Heart left ventricle (tissue), 16 donors: ENCODE measurements around the gene CHRNE. TPM values are rescaled to one million over a fixed set of nuclear protein-coding genes. Genes with fewer than 3 reads are reported as not detected.
"Not testable (repeated sequence)": the region's sequence is repeated elsewhere in the genome, so short reads cannot be mapped to it uniquely, and the experiment has no call there.

ENCODE experiments used
- ATAC-seq, 4 donors: fragments of 200-7000 bp; cut with Tn5 transposase; one replicate each; pipeline ENCODE4 v1.9.1; 2020 to 2022; ENCODE audit warnings: moderate library complexity in 4 of 4, mild to moderate bottlenecking in 3 of 4, moderate number of reproducible peaks in 1 of 4
- DNase-seq, 5 donors: peaks; one replicate each; pipeline ENCODE4 v3.0.0-alpha.2; 2020
- H3K27ac ChIP-seq, 12 donors: fragments of 200-600 bp; sonication (generic) in 4 of 12; one replicate each; pipeline versions ENCODE4 v1.5.0 to v1.8.0; 2016 to 2022; ENCODE audit warnings: mild to moderate bottlenecking in 2 of 12
- H3K27me3 ChIP-seq, 9 donors: fragments of 200-600 bp; sonication (generic) in 2 of 9; one replicate each; pipeline versions ENCODE4 v1.5.1 to v1.8.0; 2016 to 2022; ENCODE audit warnings: mild to moderate bottlenecking in 3 of 9
- H3K36me3 ChIP-seq, 9 donors: fragments of 200-600 bp; sonication (generic) in 2 of 9; one replicate each; pipeline versions ENCODE4 v1.5.0 to v1.8.0; 2018 to 2022; ENCODE audit warnings: mild to moderate bottlenecking in 2 of 9
- H3K4me1 ChIP-seq, 12 donors: fragments of 200-600 bp; sonication (generic) in 4 of 12; one replicate each; pipeline versions ENCODE4 v1.5.0 to v1.8.0; 2016 to 2022; ENCODE audit warnings: mild to moderate bottlenecking in 3 of 12
- H3K4me3 ChIP-seq, 12 donors: fragments of 200-600 bp; sonication (generic) in 4 of 12; one replicate each; pipeline versions ENCODE4 v1.5.0 to v1.8.0; 2017 to 2022; ENCODE audit warnings: mild to moderate bottlenecking in 9 of 12, moderate library complexity in 4 of 12
- H3K9me3 ChIP-seq, 12 donors: fragments of 200-600 bp; sonication (generic) in 4 of 12; one replicate each; pipeline versions ENCODE4 v1.5.0 to v1.8.0; 2016 to 2022; ENCODE audit warnings: mild to moderate bottlenecking in 1 of 12
- CTCF ChIP-seq, 12 donors: fragments of 200-600 bp; sonication (generic) in 4 of 12; IDR thresholded peaks; one replicate each; pipeline versions ENCODE4 v1.5.0 to v1.8.0; 2018 to 2022; ENCODE audit warnings: antibody characterized with exemption in 12 of 12, mild to moderate bottlenecking in 5 of 12
- POLR2A ChIP-seq, 2 donors: fragments of 450-650 bp; IDR thresholded peaks; one replicate each; pipeline ENCODE4 v1.6.1; 2017; ENCODE audit warnings: antibody characterized with exemption in 2 of 2, mild to moderate bottlenecking in 2 of 2, moderate library complexity in 2 of 2
- WGBS, 4 donors: extraction: QIAGEN DNeasy Blood & Tissue Kit in 2 of 4; methylation state at CpG; one replicate each; pipeline versions ENCODE4 v1.1.5 to v1.1.7; 2013 to 2018; 5-methylcytosine and 5-hydroxymethylcytosine counted together
- intact Hi-C, 10 donors: fragments of 100-400 bp; cut with DNase I; formaldehyde crosslinking; loops; one replicate each; pipeline versions ENCODE4 v1.11.1 to v1.14.2; 2022
- polyA plus RNA-seq, 2 donors: library from polyadenylated mRNA; stranded (reverse); fragments of 200-250 nt; gene quantifications; one replicate each; pipeline ENCODE4 v1.2.3, GENCODE V29; 2013
- total RNA-seq, 9 donors: library from RNA; depleted of rRNA in 2 of 9; stranded (reverse); fragments of >200 nt in 2 of 9; fragmentation: NEBNext Ultra II Directional in 3 of 9; extraction: Animal tissue kit (Norgen Biotek cat#: 25700) in 3 of 9; gene quantifications; one replicate each; pipeline versions ENCODE4 v1.1.0 to v1.2.4, GENCODE V29; 2016 to 2023
- donor health status: ischemic (EF 13 %, LVEDD 7.1; RV severe dilation, severe dysfunction).
- donor health status: healthy with polysubstance abuse.
- donor health status: DM: no; HTN: yes; CAD: no.
- donor health status: DM: no; HTN: no; CAD: no.
- donor health status: ischemic (EF 25% LVEDD 6.9; RV normal size, moderate dysfunction).
- donor health status: ischemic (EF 25% LVEDD 5.7; RV mildly dilated, moderate dysfunction).
- donor health status: healthy.
- donor health status: DM: yes; HTN: yes; CAD: no.
- donor health status: ischemic (EF 35%, LVEDD 5.7; RV mildly dilated, moderate dysfunction).
- donor health status: nonischemic (EF 11% LVEDD 7.7; RV severe dilation, severe dysfunction).
- donor health status: DM: yes; HTN: yes; CAD: no.
- donor health status: PGD.
- donor health status: ischemic (EF 29% LVEDD 5.4; RV normal size, mild dysfunction).
- donor health status: nonischemic (EF 23%, LVEDD 6.1; RV moderate dilation, normal function).

The CHRNE gene
- total and polyA plus RNA-seq, 11 donors: 0.23 to 1.4 (median 0.48) TPM

GRCh38 chr17:4932756-4933155 lies 29.9 kb upstream of the CHRNE start:
- H3K4me1 ChIP-seq: peaks cover 0 to 24% (median 9%) of the 10 kb centered on the region in 12 donors
- H3K27ac ChIP-seq: no peak overlapping the region
- no peaks in the 10 kb centered on the region for H3K27me3 ChIP-seq
- DNase-seq (no peak), ATAC-seq (no peak)
- no peak overlapping the region for H3K4me3 ChIP-seq
- 92 to 97% (median 94%) methylated on average over 12 of the region's 12 CpGs for WGBS, 4 donors
- TF ChIP-seq POLR2A (IDR thresholded peaks at IDR 0.05): no peak
- TF ChIP-seq CTCF (IDR thresholded peaks at IDR 0.05): no peak
- H3K36me3 ChIP-seq: peaks cover 0 to 27% (median 16%) of the 10 kb centered on the region in 9 donors
- H3K9me3 ChIP-seq: no peaks in the 10 kb centered on the region
- intact Hi-C loops: loop anchor here in 2 of 10 donors (10.0 kb wide), 1 partner anchor 52 kb away; the partner anchor contains the start of gene CAMTA2 (in 2 of the 2)

- Histone ChIP-seq H3K4me3 (no peak within 1 kb of the TSS), H3K9me3 (no peaks in the 10 kb centered on the region), H3K27me3 (no peaks in the 10 kb centered on the region), H3K36me3 (peaks cover 0 to 19% (median 8%) of the 10 kb centered on the region in 9 donors), H3K27ac (no peak within 1 kb of the TSS), H3K4me1 (peaks cover 0 to 17% (median 9%) of the 10 kb centered on the region in 12 donors)
- TF ChIP-seq CTCF (IDR thresholded peaks at IDR 0.05) (no peak), POLR2A (IDR thresholded peaks at IDR 0.05) (no peak)
- intact Hi-C loops: loop anchor here in 2 of 10 donors (10.0 kb wide), 1 partner anchor 53 kb away; the partner anchor contains the start of gene CAMTA2 (in 2 of the 2)
- 55 to 73% (median 61%) methylated on average over 14 of the region's 14 CpGs for WGBS, 4 donors
- DNase-seq: no peak
- ATAC-seq: peak in 1 of 4 donors; percentile 23
Measured at GRCh38 chr17:4931963-4932362, 29.1 kb upstream of the CHRNE start, which contains the start of gene GP1BA. TSS of gene GP1BA (plus strand) at chr17:4932277. CDS start at chr17:4932605, 328 bp downstream.

GRCh38 chr17:4928881-4929280 lies 26.0 kb upstream of the CHRNE start:
- TF ChIP-seq CTCF (IDR thresholded peaks at IDR 0.05) (no peak), POLR2A (IDR thresholded peaks at IDR 0.05) (no peak)
- ATAC-seq (no peak), DNase-seq (no peak)
- H3K27me3 ChIP-seq: no peaks in the 10 kb centered on the region
- no peak overlapping the region for H3K4me3 ChIP-seq
- no peaks in the 10 kb centered on the region for H3K9me3 ChIP-seq
- 97 to 98% (median 98%) methylated on average over 18 of the region's 18 CpGs for WGBS, 4 donors
- peaks cover 0 to 6% (median 0%) of the 10 kb centered on the region in 9 donors for H3K36me3 ChIP-seq
- H3K4me1 ChIP-seq: peaks cover 0 to 7% (median under 1%) of the 10 kb centered on the region in 12 donors
- intact Hi-C loops: no loop called here
- H3K27ac ChIP-seq: no peak overlapping the region

- H3K4me1 ChIP-seq, intact Hi-C loops, H3K27me3 ChIP-seq, DNase-seq, H3K9me3 ChIP-seq, H3K27ac ChIP-seq, ATAC-seq, H3K4me3 ChIP-seq, H3K36me3 ChIP-seq: not testable (repeated sequence)
- WGBS, 4 donors: 88 to 91% (median 89%) methylated on average over 24 of the region's 24 CpGs
Measured at GRCh38 chr17:4926577-4927335, 23.9 kb upstream of the CHRNE start.
